ENCODE measurements around the gene ZAR1. TPM values are rescaled to one million over a fixed set of nuclear protein-coding genes. Genes with fewer than 3 reads are reported as not detected.
"Not testable (repeated sequence)": the region's sequence is repeated elsewhere in the genome, so short reads cannot be mapped to it uniquely, and the experiment has no call there.

Gene ZAR1
- total RNA-seq, 4 donors from 2014 or later = not detected

GRCh38 chr4:48450740-48451139 is 39.3 kb upstream of the ZAR1 start:
- Histone ChIP-seq H3K4me1 (no peaks in the 10 kb centered on the region), H3K27me3 (no peaks in the 10 kb centered on the region), H3K27ac (replicated peaks in 1 of 4) (no peak overlapping the region), H3K36me3 (no peaks in the 10 kb centered on the region), H3K4me3 (no peak overlapping the region), H3K9me3 (no peaks in the 10 kb centered on the region)
- TF ChIP-seq CTCF (IDR thresholded peaks at IDR 0.05) (no peak), POLR2AphosphoS5 (IDR thresholded peaks at IDR 0.05) (no peak), POLR2A (IDR thresholded peaks at IDR 0.05; ENCODE audit: low read depth) (no peak), EP300 (IDR thresholded peaks at IDR 0.05) (no peak)
- WGBS = 93% methylated on average over 3 of the region's 3 CpGs
- intact Hi-C loops (cut with DNase I) = no loop called here
- DNase-seq (ENCODE audit: extremely low spot score) = no peak

GRCh38 chr4:48451656-48452055 is 38.4 kb upstream of the ZAR1 start:
- intact Hi-C loops (cut with DNase I); DNase-seq (ENCODE audit: extremely low spot score); H3K27me3 ChIP-seq; H3K9me3 ChIP-seq; H3K36me3 ChIP-seq; H3K4me3 ChIP-seq; H3K27ac ChIP-seq (replicated peaks in 1 of 4); H3K4me1 ChIP-seq: not testable (repeated sequence)
- 93% methylated on average over 3 of the region's 3 CpGs for WGBS

DNA sequence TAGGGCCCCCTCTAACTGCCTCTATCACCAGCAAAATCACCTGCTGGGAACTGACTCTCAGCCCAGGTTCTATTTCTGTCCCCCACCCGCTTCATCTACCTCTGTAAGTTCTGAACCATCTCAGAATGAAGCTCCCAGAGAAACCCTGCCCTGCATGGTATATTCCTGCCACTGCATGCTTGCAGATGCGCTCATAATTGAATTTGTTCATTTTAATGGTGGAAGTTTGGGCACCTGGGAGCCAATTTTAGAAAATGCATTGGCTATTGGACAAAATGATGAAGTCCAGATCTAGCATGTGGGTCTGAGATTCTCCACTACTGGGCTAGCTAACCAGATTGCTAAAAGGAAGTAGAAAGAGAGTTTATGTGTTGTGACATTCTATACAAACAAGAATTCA is 35.5 kb upstream of the ZAR1 start:
- TF ChIP-seq CTCF (IDR thresholded peaks at IDR 0.05) = no peak
- TF ChIP-seq POLR2A (IDR thresholded peaks at IDR 0.05; ENCODE audit: low read depth) = no peak
- no peak for TF ChIP-seq POLR2AphosphoS5 (IDR thresholded peaks at IDR 0.05)
- no peaks in the 10 kb centered on the region for H3K4me1 ChIP-seq
- no peak for DNase-seq (ENCODE audit: extremely low spot score)
- H3K36me3 ChIP-seq = no peaks in the 10 kb centered on the region
- WGBS = 93% methylated on average over 2 of the region's 2 CpGs
- H3K27ac ChIP-seq (replicated peaks in 1 of 4) = no peak overlapping the region
- H3K9me3 ChIP-seq = no peaks in the 10 kb centered on the region
- no peak overlapping the region for H3K4me3 ChIP-seq
- intact Hi-C loops (cut with DNase I) = no loop called here
- no peaks in the 10 kb centered on the region for H3K27me3 ChIP-seq

DNA sequence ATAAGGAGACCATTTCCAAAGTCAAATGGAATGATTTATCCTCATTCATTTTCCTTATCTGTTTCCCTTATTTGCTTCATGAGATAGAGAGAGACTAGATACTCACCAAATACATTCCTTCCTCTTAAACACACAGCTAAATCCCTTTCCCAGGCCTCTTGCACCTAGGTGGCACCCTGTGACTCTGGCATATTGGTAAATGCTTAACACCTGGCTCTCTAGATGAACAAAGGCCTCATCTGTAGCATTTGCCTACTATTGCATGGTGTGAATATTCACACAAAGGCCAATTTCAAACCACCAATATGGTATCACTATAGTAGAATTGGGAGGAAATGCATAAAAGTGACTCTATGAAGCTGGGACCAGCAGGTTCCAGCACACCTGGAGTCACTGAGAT is 29.1 kb upstream of the ZAR1 start:
- H3K4me3 ChIP-seq = no peak overlapping the region
- H3K27ac ChIP-seq (replicated peaks in 1 of 4) = no peak overlapping the region
- intact Hi-C loops (cut with DNase I) = no loop called here
- H3K4me1 ChIP-seq = no peaks in the 10 kb centered on the region
- no peaks in the 10 kb centered on the region for H3K27me3 ChIP-seq
- H3K36me3 ChIP-seq = no peaks in the 10 kb centered on the region
- DNase-seq (ENCODE audit: extremely low spot score) = no peak
- H3K9me3 ChIP-seq = peaks cover 0 to 8% (median 0%) of the 10 kb centered on the region in 4 donors
- TF ChIP-seq POLR2A (IDR thresholded peaks at IDR 0.05; ENCODE audit: low read depth) (no peak), POLR2AphosphoS5 (IDR thresholded peaks at IDR 0.05) (no peak), EP300 (IDR thresholded peaks at IDR 0.05) (no peak), CTCF (IDR thresholded peaks at IDR 0.05) (no peak)

DNA sequence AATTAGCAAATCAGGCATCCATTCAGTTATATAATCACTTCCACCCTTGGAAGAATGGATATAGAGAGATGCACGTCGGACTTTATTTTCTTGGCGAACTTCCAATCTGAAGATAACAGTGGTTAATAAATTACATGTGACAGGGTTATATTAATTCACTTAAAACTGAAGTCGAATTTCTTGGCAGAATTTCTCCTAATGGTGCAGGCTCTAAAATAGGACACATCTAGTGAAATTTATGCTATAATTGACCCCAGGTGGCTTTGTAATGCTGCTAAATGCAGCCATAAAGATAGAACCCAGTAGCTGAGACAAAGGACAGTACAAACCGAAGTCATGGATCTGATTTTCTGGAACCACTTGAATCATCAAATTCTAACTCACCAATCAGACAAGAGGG is 27.7 kb upstream of the ZAR1 start:
- Histone ChIP-seq H3K9me3 (peaks cover 0 to 8% (median 0%) of the 10 kb centered on the region in 4 donors), H3K4me3 (no peak overlapping the region), H3K36me3 (no peaks in the 10 kb centered on the region), H3K27me3 (no peaks in the 10 kb centered on the region), H3K27ac (replicated peaks in 1 of 4) (no peak overlapping the region), H3K4me1 (no peaks in the 10 kb centered on the region)
- 37% methylated on average over 5 of the region's 5 CpGs for WGBS
- no peak for DNase-seq (ENCODE audit: extremely low spot score)
- TF ChIP-seq POLR2A (IDR thresholded peaks at IDR 0.05; ENCODE audit: low read depth) (no peak), POLR2AphosphoS5 (IDR thresholded peaks at IDR 0.05) (no peak), CTCF (IDR thresholded peaks at IDR 0.05) (no peak), EP300 (IDR thresholded peaks at IDR 0.05) (no peak)
- intact Hi-C loops (cut with DNase I) = no loop called here

Data from esophagus muscularis mucosa (tissue), 4 donors.